Smooth muscle cell (in vitro differentiated cells): ENCODE results near the gene ODF4. TPM values are rescaled to one million over a fixed set of nuclear protein-coding genes. Genes with fewer than 3 reads are reported as not detected.

Source experiments
- DNase-seq: peaks from one replicate; lab custom pipeline; 2025; ENCODE audit not compliant: unreplicated experiment; lab: John Stamatoyannopoulos, UW
- H2AFZ ChIP-seq: fragments of 200-600 bp; sonication (generic); 2 replicates; pipeline ENCODE4 v1.6.0; 2016; ENCODE audit warnings: antibody characterized with exemption, low read depth, mild to moderate bottlenecking
- H3F3A ChIP-seq: fragments of 200-600 bp; sonication (generic); 2 replicates; pipeline ENCODE4 v1.6.0; 2017; ENCODE audit warnings: antibody characterized with exemption, low read depth
- H3K27ac ChIP-seq: fragments of 200-600 bp; sonication (generic); 2 replicates; pipeline ENCODE4 v1.5.1; 2016; ENCODE audit warnings: low read depth, mild to moderate bottlenecking
- H3K27me3 ChIP-seq: fragments of 200-600 bp; sonication (generic); 2 replicates; pipeline ENCODE4 v1.6.1; 2016; ENCODE audit warnings: low read depth, mild to moderate bottlenecking
- H3K36me3 ChIP-seq: fragments of 200-600 bp; sonication (generic); 2 replicates; pipeline ENCODE4 v1.5.1; 2016; ENCODE audit warnings: low read depth
- H3K4me1 ChIP-seq: fragments of 200-600 bp; sonication (generic); 2 replicates; pipeline ENCODE4 v1.5.1; 2016; ENCODE audit warnings: low read depth
- H3K4me2 ChIP-seq: fragments of 200-600 bp; sonication (generic); 2 replicates; pipeline ENCODE4 v1.6.0; 2016; ENCODE audit warnings: mild to moderate bottlenecking
- H3K4me3 ChIP-seq: fragments of 200-600 bp; sonication (generic); 2 replicates; pipeline ENCODE4 v1.5.1; 2016; ENCODE audit warnings: mild to moderate bottlenecking
- H3K79me2 ChIP-seq: fragments of 200-600 bp; sonication (generic); 2 replicates; pipeline ENCODE4 v1.6.0; 2016; ENCODE audit warnings: low read depth, mild to moderate bottlenecking
- H3K9ac ChIP-seq: fragments of 200-600 bp; sonication (generic); 2 replicates; pipeline ENCODE4 v1.6.0; 2016; ENCODE audit warnings: low read depth
- H3K9me3 ChIP-seq: fragments of 200-600 bp; sonication (generic); replicated peaks from 2 replicates; pipeline ENCODE4 v1.5.1; 2016; ENCODE audit warnings: low read depth
- H4K20me1 ChIP-seq: fragments of 200-600 bp; sonication (generic); 2 replicates; pipeline ENCODE4 v1.6.0; 2016; ENCODE audit warnings: low read depth
- WGBS: methylation state at CpG from one replicate; pipeline ENCODE4 v1.1.7; 2016; ENCODE audit warnings: low lambda C conversion rate; 5-methylcytosine and 5-hydroxymethylcytosine counted together
- polyA plus RNA-seq: library from polyadenylated mRNA; unstranded; fragments of >200 nt; fragmentation: Nextera tagmentation; extraction: Ambion mirVana; gene quantifications from 2 replicates; pipeline ENCODE4 v1.2.1, GENCODE V29; 2016
- total RNA-seq: library from RNA; depleted of rRNA; stranded (reverse); fragments of >200 nt; gene quantifications from 2 replicates; pipeline ENCODE4 v1.2.3, GENCODE V29; 2014
- TF ChIP-seq, protein P1 (sequence below): fragments of 200-600 bp; sonication (generic); IDR thresholded peaks from 2 replicates; pipeline ENCODE4 v1.5.1; 2017; ENCODE audit warnings: borderline replicate concordance, mild to moderate bottlenecking, antibody characterized with exemption; ENCODE audit not compliant: insufficient read depth, poor library complexity, severe bottlenecking

Gene ODF4, protein sequence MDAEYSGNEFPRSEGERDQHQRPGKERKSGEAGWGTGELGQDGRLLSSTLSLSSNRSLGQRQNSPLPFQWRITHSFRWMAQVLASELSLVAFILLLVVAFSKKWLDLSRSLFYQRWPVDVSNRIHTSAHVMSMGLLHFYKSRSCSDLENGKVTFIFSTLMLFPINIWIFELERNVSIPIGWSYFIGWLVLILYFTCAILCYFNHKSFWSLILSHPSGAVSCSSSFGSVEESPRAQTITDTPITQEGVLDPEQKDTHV
- not detected in 2 replicates for total RNA-seq
- polyA plus RNA-seq: not detected in 2 replicates

DNA sequence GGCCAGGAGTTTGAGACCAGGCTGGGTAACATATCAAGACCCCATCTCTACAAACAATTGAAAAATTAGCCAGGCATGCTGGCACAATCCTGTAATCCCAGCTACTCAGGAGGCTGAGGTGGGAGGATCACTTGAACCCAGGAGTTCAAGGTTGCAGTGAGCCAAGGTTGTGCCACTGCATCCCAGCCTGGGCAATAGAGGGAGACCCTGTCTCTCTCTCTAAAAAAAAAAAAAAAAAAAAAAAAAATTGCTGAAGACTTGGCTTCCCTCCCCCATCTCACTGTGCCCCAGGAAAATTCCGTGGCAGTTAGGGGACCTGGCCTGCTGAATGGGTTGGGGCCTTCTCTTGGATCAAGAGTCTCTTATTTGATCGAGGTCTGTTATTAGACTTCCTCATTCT is at the start of gene ODF4:
ODF4 (plus strand) TSS at position 301 of the 400 bp plus-strand sequence. CDS start 212 bp downstream, outside the sequence.
- Histone ChIP-seq H3K4me2 (no peak within 1 kb of the TSS), H3K4me1 (peaks cover 11% of the 10 kb centered on the region), H3K27me3 (no peaks in the 10 kb centered on the region), H3K27ac (no peak within 1 kb of the TSS), H3K9me3 (no peaks in the 10 kb centered on the region), H2AFZ (no peak within 1 kb of the TSS), H3K79me2 (no peaks in the 10 kb centered on the region), H3K4me3 (no peak within 1 kb of the TSS), H4K20me1 (no peaks in the 10 kb centered on the region), H3F3A (no peaks in the 10 kb centered on the region), H3K9ac (no peak within 1 kb of the TSS), H3K36me3 (no peaks in the 10 kb centered on the region)
- 92% methylated on average over 2 of the region's 2 CpGs for WGBS
- TF ChIP-seq, protein P1, sequence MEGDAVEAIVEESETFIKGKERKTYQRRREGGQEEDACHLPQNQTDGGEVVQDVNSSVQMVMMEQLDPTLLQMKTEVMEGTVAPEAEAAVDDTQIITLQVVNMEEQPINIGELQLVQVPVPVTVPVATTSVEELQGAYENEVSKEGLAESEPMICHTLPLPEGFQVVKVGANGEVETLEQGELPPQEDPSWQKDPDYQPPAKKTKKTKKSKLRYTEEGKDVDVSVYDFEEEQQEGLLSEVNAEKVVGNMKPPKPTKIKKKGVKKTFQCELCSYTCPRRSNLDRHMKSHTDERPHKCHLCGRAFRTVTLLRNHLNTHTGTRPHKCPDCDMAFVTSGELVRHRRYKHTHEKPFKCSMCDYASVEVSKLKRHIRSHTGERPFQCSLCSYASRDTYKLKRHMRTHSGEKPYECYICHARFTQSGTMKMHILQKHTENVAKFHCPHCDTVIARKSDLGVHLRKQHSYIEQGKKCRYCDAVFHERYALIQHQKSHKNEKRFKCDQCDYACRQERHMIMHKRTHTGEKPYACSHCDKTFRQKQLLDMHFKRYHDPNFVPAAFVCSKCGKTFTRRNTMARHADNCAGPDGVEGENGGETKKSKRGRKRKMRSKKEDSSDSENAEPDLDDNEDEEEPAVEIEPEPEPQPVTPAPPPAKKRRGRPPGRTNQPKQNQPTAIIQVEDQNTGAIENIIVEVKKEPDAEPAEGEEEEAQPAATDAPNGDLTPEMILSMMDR: no peak
- DNase-seq: no peak

DNA sequence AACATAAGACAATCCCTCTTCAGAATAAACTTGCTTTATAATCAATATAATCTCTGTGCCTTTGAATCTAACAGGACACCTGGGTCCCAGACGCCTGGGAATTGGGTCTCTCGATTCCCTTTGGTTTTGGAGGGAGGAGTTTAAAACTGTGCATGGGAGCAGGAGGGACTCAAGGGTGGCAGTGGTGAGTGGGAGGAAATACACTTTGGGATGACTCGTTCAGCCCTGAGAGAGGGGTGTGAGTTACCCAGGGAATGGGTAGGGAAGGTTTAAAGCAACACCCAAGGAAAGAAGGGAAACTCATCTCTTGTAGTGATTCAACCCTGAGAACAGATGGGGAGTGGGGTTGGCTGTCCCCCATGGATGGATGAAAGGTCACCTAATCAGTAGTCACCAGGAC is 49.6 kb upstream of the ODF4 start:
- H3K36me3 ChIP-seq: no peaks in the 10 kb centered on the region
- no peak overlapping the region for H3K27ac ChIP-seq
- WGBS: 65% methylated on average over 3 of the region's 3 CpGs
- no peaks in the 10 kb centered on the region for H3K27me3 ChIP-seq
- DNase-seq: no peak
- no peak overlapping the region for H2AFZ ChIP-seq
- H3F3A ChIP-seq: no peaks in the 10 kb centered on the region
- no peaks in the 10 kb centered on the region for H4K20me1 ChIP-seq
- no peaks in the 10 kb centered on the region for H3K9me3 ChIP-seq
- TF ChIP-seq, protein P1: no peak
- peaks cover 10% of the 10 kb centered on the region for H3K4me1 ChIP-seq
- peaks cover 7% of the 10 kb centered on the region for H3K79me2 ChIP-seq
- H3K9ac ChIP-seq: no peak overlapping the region
- H3K4me2 ChIP-seq: no peak overlapping the region
- no peak overlapping the region for H3K4me3 ChIP-seq

DNA sequence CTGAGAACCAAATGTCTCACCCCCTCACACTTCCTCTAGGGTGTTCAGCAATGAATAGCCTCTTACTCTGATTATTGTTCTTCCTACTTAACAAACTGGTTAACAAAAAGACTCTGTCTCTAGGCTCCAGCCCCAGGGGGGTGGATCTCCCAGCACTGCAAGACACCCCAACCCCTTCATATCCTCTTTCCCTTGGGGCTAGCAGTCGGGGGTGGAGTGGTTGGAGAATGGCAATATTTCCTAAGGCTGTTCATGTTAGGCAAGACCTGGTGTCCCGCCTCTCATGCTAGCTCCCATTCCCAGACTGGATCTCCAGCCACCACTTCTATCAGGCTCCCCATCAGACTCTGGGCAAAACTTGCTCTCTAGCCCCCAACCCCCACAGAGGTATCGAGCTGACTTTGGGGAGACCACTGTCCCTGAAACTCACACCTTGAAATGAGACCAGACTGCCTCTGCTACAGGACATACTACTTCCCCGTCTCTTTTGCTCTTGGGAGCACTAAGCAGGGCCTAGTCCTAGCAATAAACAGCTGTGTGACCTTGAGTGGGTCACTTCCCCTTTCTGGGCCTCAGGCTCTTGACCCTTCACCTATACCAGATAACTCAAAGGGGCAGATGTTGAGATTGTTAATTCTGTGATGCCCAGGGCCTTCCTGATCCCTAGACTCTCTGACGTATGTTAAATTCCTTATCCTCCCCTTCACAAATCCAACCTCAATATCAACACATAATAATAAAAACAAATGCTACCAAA is 46.8 kb upstream of the ODF4 start:
- no peaks in the 10 kb centered on the region for H3K27me3 ChIP-seq
- no peaks in the 10 kb centered on the region for H3K36me3 ChIP-seq
- no peaks in the 10 kb centered on the region for H3K9me3 ChIP-seq
- WGBS: 94% methylated on average over 5 of the region's 5 CpGs
- no peak overlapping the region for H3K27ac ChIP-seq
- peaks cover 7% of the 10 kb centered on the region for H3K79me2 ChIP-seq
- no peak overlapping the region for H2AFZ ChIP-seq
- H3K9ac ChIP-seq: no peak overlapping the region
- no peaks in the 10 kb centered on the region for H4K20me1 ChIP-seq
- no peak overlapping the region for H3K4me3 ChIP-seq
- TF ChIP-seq, protein P1: no peak
- H3K4me1 ChIP-seq: peaks cover 11% of the 10 kb centered on the region
- H3K4me2 ChIP-seq: no peak overlapping the region
- no peaks in the 10 kb centered on the region for H3F3A ChIP-seq
- no peak for DNase-seq
